ENCODE results near the gene PTPRK.

DNA sequence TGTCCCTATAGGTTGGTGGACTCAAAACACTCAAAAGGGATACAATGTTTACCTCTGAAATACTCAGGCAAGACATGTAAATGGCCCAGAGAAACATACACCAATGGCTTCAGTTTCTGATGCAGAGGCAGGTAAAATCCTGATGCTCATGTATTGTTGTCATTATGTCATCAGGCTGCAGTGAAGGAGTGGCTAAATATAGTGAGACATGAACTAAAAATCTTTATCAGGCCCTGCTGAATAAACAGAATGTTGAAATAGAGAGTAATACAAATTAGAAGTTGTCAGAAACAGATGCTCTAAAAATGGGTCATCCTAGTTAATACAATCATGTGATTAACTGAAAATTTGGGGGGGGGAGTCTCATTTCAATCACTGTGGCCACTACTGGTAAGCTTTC lies 20.4 kb downstream of the PTPRK start:
- TF ChIP-seq CTCF (IDR thresholded peaks at IDR 0.05): no peak
- TF ChIP-seq POLR2AphosphoS5 (IDR thresholded peaks at IDR 0.05): no peak
- no peak for TF ChIP-seq POLR2A (IDR thresholded peaks at IDR 0.05)
- TF ChIP-seq EP300 (IDR thresholded peaks at IDR 0.05): no peak

Measured in suprapubic skin (tissue), 4 donors.